Measurements from ENCODE around the gene STK32B.

- no peak for TF ChIP-seq POLR2A (IDR thresholded peaks at IDR 0.05; ENCODE audit: low read length)
- TF ChIP-seq GATA1 (IDR thresholded peaks at IDR 0.05; ENCODE audit: low read depth, low read length) = no peak
Measured at GRCh38 chr4:5168891-5169290, 117.6 kb downstream of the STK32B start.
